Keratinocyte (primary cell): Measurements from ENCODE around the gene METTL5. TPM values are rescaled to one million over a fixed set of nuclear protein-coding genes. Genes with fewer than 3 reads are reported as not detected.

ENCODE experiments used
- DNase-seq: peaks from one replicate; pipeline ENCODE4 v3.0.0-alpha.2; 2011; ENCODE audit warnings: low read depth, missing footprints, low spot score
- FAIRE-seq: peaks from 2 replicates; lab custom pipeline; 2011; peaks lifted over from hg19 to GRCh38; lab: Jason Lieb, UNC
- H2AFZ ChIP-seq: 2 replicates; pipeline ENCODE4 v1.6.0; 2012; ENCODE audit warnings: low read length, control low read depth, inconsistent platforms; ENCODE audit not compliant: control insufficient read depth
- H3K27ac ChIP-seq: 2 replicates; pipeline ENCODE4 v1.5.1; 2011; ENCODE audit warnings: low read length; ENCODE audit not compliant: control insufficient read depth, insufficient read depth
- H3K27me3 ChIP-seq: 3 replicates; pipeline ENCODE4 v1.6.0; 2011; ENCODE audit warnings: low read length; ENCODE audit not compliant: control insufficient read depth, insufficient read depth; ENCODE audit errors: extremely low read depth
- H3K36me3 ChIP-seq, 2 experiments: 2 replicates in 1 of 2; 3 replicates in 1 of 2; pipeline ENCODE4 v1.5.1; 2011; ENCODE audit warnings: low read length in 2 of 2, mild to moderate bottlenecking in 1 of 2; ENCODE audit not compliant: control insufficient read depth in 2 of 2, insufficient read depth in 2 of 2; ENCODE audit errors: extremely low read depth in 1 of 2
- H3K4me1 ChIP-seq: 3 replicates; pipeline ENCODE4 v1.5.1; 2011; ENCODE audit warnings: low read length; ENCODE audit not compliant: control insufficient read depth, insufficient read depth; ENCODE audit errors: extremely low read depth
- H3K4me2 ChIP-seq: 3 replicates; pipeline ENCODE4 v1.6.0; 2011; ENCODE audit warnings: low read depth, low read length; ENCODE audit not compliant: control insufficient read depth, insufficient read depth; ENCODE audit errors: extremely low read depth
- H3K4me3 ChIP-seq, 3 experiments: fragments of 200-600 bp in 1 of 3; sonication (generic) in 1 of 3; 2 replicates in 2 of 3; 3 replicates in 1 of 3; pipeline ENCODE4 v1.5.1; 2011 to 2016; ENCODE audit warnings: low read length in 3 of 3, mild to moderate bottlenecking in 3 of 3, control low read depth in 2 of 3, inconsistent platforms in 1 of 3, low read depth in 1 of 3, mixed read lengths in 1 of 3, mixed run types in 1 of 3, moderate library complexity in 1 of 3; ENCODE audit not compliant: control insufficient read depth in 2 of 3, insufficient read depth in 2 of 3; ENCODE audit errors: extremely low read depth in 1 of 3
- H3K79me2 ChIP-seq: 2 replicates; pipeline ENCODE4 v1.6.0; 2012; ENCODE audit warnings: low read length; ENCODE audit not compliant: control insufficient read depth, insufficient read depth
- H3K9ac ChIP-seq: 3 replicates; pipeline ENCODE4 v1.6.0; 2011; ENCODE audit warnings: low read length; ENCODE audit not compliant: control insufficient read depth, insufficient read depth; ENCODE audit errors: extremely low read depth
- H3K9me1 ChIP-seq: 3 replicates; pipeline ENCODE4 v1.6.0; 2011; ENCODE audit warnings: low read length; ENCODE audit not compliant: control insufficient read depth, insufficient read depth; ENCODE audit errors: extremely low read depth
- H3K9me3 ChIP-seq: 2 replicates; pipeline ENCODE4 v1.5.1; 2012; ENCODE audit warnings: low read depth, low read length; ENCODE audit not compliant: control insufficient read depth
- H4K20me1 ChIP-seq: 3 replicates; pipeline ENCODE4 v1.6.0; 2011; ENCODE audit warnings: low read length; ENCODE audit not compliant: control insufficient read depth, insufficient read depth; ENCODE audit errors: extremely low read depth
- EZH2 ChIP-seq: IDR thresholded peaks from one replicate; pipeline ENCODE4 v1.6.1; 2012; ENCODE audit warnings: inconsistent platforms, mild to moderate bottlenecking, low read length, moderate library complexity
- dilution Hi-C: fragments of 300-500 bp; cut with MboI; formaldehyde crosslinking; loops from one replicate; pipeline ENCODE4 v1.7.0; 2020; ENCODE audit warnings: low sequenced_read_pairs; ENCODE audit not compliant: extremely low pct_ligation_motif_present
- polyA plus RNA-seq, 5 experiments: library from polyadenylated mRNA; depleted of rRNA in 3 of 5; stranded (reverse) in 3 of 5; stranded (forward) in 1 of 5; unstranded in 1 of 5; fragments of >200 nt; gene quantifications; 1 replicate in 1 of 5; 2 replicates in 3 of 5; 3 replicates in 1 of 5; pipeline versions ENCODE4 v1.2.1 to v1.2.3, GENCODE V29; 2011 to 2012; ENCODE audit warnings: missing spikeins in 2 of 5, low read depth in 1 of 5, low replicate concordance in 1 of 5
- TF ChIP-seq, protein P1 (sequence below), 3 experiments: IDR thresholded peaks in 1 of 3; conservative IDR thresholded peaks in 1 of 3; optimal IDR thresholded peaks in 1 of 3; 2 replicates in 2 of 3; 3 replicates in 1 of 3; pipeline versions ENCODE3 to v1.5.1; 2011; ENCODE audit warnings: low read length in 3 of 3, mild to moderate bottlenecking in 3 of 3, moderate library complexity in 2 of 3, control low read depth in 1 of 3, inconsistent platforms in 1 of 3; ENCODE audit not compliant: insufficient read depth in 2 of 3; ENCODE audit errors: extremely low read depth in 1 of 3

METTL5 gene
- polyA plus RNA-seq, 1 donor (not counting 4 experiments of a cell fraction or from before 2014, with no cell fraction given), result 119 TPM

DNA sequence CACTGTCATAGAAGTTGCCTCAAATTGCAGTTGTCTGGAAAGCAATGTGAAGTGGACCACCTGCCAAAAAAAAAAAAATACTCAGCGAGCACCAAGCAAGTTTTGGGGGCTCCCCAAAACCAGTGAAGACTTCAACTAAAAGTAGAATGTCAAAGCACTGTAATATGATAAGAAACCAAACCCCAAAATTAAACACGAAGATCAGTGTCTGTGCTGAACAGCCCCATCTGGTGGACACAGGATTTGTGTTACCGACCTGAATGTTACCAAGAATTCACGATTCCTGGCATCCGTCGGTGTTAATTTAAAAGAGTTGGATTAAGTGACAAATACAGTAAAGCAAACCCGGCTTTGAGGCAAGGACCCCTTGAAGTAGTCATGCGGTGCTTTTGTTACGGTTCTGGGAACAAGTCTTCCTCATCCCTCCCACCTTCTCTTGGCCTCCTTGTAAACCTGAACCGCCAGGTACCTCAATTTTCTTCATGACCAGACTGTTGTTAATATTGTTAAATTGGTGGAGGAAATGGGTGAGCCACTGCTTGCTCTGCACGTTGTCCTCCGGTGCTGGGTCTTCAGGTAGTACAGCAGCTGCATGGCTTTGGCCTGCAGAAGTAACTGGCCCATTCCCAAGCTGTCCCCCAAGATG, 57.3 kb downstream of the METTL5 start:
- H3K9ac ChIP-seq, result no peak overlapping the region
- H2AFZ ChIP-seq, result peak overlapping the region; percentile 60
- peak; percentile 81 for FAIRE-seq

DNA sequence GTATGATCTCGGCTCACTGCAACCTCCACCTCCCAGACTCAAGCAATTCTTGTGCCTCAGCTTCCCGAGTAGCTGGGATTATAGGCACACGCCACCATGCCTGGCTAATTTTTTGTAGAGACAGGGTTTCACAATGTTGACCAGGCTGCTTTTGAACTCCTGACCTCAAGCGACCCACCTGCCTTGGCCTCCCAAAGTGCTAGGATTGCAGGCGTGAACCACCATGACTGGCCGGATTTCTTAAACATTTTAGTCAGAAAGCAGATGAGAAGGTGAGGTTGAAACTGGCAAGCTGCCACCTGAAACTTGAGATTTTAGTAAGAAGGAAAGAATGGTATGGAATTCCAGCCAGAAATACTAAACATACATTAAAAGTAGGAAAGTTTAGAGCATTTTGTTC, 59.2 kb downstream of the METTL5 start:
- DNase-seq, result peak; percentile 4
- no peak for FAIRE-seq
- H3K9me1 ChIP-seq, result no peaks in the 10 kb centered on the region
- peaks cover 15% of the 10 kb centered on the region for H3K27me3 ChIP-seq
- H3K36me3 ChIP-seq, result no peaks in the 10 kb centered on the region
- H3K27ac ChIP-seq, result no peak overlapping the region
- no peak overlapping the region for H3K4me3 ChIP-seq
- no peak overlapping the region for H2AFZ ChIP-seq
- no peaks in the 10 kb centered on the region for H3K9me3 ChIP-seq
- H3K4me2 ChIP-seq, result no peak overlapping the region
- no peaks in the 10 kb centered on the region for H4K20me1 ChIP-seq
- peaks cover 10% of the 10 kb centered on the region for H3K4me1 ChIP-seq
- no peak overlapping the region for H3K9ac ChIP-seq
- dilution Hi-C loops, result no loop called here
- H3K79me2 ChIP-seq, result no peaks in the 10 kb centered on the region
- TF ChIP-seq, protein P1, sequence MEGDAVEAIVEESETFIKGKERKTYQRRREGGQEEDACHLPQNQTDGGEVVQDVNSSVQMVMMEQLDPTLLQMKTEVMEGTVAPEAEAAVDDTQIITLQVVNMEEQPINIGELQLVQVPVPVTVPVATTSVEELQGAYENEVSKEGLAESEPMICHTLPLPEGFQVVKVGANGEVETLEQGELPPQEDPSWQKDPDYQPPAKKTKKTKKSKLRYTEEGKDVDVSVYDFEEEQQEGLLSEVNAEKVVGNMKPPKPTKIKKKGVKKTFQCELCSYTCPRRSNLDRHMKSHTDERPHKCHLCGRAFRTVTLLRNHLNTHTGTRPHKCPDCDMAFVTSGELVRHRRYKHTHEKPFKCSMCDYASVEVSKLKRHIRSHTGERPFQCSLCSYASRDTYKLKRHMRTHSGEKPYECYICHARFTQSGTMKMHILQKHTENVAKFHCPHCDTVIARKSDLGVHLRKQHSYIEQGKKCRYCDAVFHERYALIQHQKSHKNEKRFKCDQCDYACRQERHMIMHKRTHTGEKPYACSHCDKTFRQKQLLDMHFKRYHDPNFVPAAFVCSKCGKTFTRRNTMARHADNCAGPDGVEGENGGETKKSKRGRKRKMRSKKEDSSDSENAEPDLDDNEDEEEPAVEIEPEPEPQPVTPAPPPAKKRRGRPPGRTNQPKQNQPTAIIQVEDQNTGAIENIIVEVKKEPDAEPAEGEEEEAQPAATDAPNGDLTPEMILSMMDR (optimal IDR thresholded peaks at IDR 0.05 in 1 of 3, IDR thresholded peaks at IDR 0.05 in 1 of 3, conservative IDR thresholded peaks at IDR 0.05 in 1 of 3; ENCODE audit: extremely low read depth in 1 of 3, insufficient read depth in 2 of 3, low read length in 3 of 3), result no peak
- no peak for TF ChIP-seq EZH2

More for the DNA sequence above, 57.3 kb downstream of the METTL5 start:
- H3K4me2 ChIP-seq, result peak overlapping the region; percentile 60
- DNase-seq, result no peak
- dilution Hi-C loops, result no loop called here
- H3K36me3 ChIP-seq, result no peaks in the 10 kb centered on the region
- H3K27me3 ChIP-seq, result peaks cover 15% of the 10 kb centered on the region
- H3K4me3 ChIP-seq, result no peak overlapping the region
- peak overlapping the region; percentile 14 for H3K27ac ChIP-seq
- TF ChIP-seq, protein P1 (optimal IDR thresholded peaks at IDR 0.05 in 1 of 3, IDR thresholded peaks at IDR 0.05 in 1 of 3, conservative IDR thresholded peaks at IDR 0.05 in 1 of 3; ENCODE audit: extremely low read depth in 1 of 3, insufficient read depth in 2 of 3, low read length in 3 of 3), result peak; percentile 56 to 81 (median 67)
- TF ChIP-seq EZH2, result peak; percentile 22
- H3K79me2 ChIP-seq, result no peaks in the 10 kb centered on the region
- no peaks in the 10 kb centered on the region for H3K9me3 ChIP-seq
- no peaks in the 10 kb centered on the region for H3K9me1 ChIP-seq
- H3K4me1 ChIP-seq, result peaks cover 10% of the 10 kb centered on the region
- no peaks in the 10 kb centered on the region for H4K20me1 ChIP-seq
